GM08714 (cell line): ENCODE measurements around the gene LDLRAD3.

Source experiments
- H3K4me3 ChIP-seq: fragments of 200-500 bp; sonication (Bioruptor generic); 2 replicates; pipeline ENCODE4 v1.5.1; 2014; ENCODE audit warnings: mild to moderate bottlenecking, low read length, inconsistent platforms
- ZNF274 ChIP-seq: IDR thresholded peaks from 2 replicates; pipeline ENCODE4 v1.6.1; 2012; ENCODE audit warnings: mild to moderate bottlenecking, low read depth, low read length

Gene LDLRAD3

DNA sequence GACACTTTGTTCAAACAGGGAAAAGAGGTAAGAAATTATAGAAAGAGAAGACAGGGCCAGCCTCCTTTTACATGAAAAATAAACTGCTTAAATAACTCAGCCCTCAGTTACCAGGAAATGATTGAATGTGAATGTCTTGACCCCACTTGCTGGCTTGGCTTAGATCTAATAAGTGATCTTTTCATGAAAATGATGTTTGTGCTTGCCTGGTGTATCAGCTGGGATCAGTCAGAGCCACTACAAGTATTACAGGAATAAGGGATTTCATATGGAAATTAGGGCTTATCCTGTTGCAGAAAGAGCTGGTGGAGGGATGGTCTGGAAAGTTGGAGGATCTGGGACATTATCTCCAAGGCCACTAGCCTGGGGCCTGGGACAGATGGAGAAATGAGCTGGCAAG lies 293.5 kb downstream of the LDLRAD3 start:
- H3K4me3 ChIP-seq = no peak overlapping the region
- no peak for TF ChIP-seq ZNF274

DNA sequence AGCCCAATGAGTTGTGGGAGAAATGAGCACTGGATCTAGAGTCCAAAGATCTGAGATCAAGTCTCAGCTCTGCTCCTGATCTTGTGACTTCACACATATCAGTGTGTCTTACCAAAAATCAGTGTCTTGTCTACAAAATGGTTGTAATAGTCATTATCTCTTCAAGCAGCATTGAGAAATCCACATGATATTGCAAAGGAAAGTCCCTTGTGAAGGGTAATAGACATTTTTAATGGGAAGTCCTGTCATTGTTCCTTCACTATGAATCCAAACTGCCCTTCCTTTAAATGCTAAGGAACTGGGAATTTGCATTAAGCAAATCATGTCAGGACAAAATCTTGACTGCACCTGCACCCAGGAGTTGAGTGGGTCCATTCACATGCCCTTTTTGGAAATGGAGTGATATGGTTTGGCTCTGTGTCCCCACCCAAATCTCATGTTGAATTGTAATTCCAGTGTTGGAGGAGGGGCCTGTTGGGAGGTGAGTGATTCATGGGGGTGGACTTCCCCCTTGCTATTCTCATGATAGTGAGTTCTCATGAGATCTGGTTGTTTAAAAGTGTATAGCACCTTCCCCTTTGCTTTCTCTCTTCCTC lies 294.3 kb downstream of the LDLRAD3 start:
- no peak overlapping the region for H3K4me3 ChIP-seq
- TF ChIP-seq ZNF274 = no peak

DNA sequence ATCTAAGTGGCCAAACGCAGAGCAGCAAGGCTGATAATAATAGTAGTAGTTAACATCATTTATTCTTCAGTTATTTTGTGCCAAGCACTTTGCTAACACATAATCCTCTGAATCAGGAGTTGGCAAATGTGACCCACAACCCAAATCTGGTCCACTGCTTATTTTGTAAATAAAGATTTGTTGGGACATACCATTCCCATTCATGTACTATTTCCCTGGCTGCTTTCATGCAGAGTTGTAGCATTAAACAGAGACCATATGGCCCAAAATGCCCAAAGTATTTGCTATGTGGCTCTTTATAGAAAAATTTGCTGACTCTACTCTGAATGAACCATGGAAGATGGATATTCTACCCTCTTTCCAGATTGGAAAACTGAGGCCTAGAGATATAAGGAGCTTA lies 295.0 kb downstream of the LDLRAD3 start:
- no peak for TF ChIP-seq ZNF274
- no peak overlapping the region for H3K4me3 ChIP-seq

DNA sequence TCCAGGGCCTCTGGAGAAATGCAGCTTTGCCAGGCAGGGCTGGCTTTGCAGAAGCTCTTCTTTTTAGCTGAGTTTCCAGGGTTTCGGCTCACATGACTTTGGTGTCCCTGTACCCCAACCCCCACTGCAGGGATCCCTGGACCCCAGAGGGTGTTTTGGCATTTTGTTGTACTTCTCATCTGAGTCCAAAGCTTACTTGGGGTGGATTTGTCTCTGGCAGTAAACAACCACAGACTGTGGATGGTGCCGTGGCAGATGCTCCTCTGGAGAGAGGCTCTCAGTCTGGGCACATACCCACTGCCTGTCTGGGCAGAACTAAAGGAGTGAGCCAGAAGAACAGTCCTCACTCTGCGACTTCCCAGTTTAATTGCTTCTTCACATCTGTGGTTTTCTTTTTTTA lies 295.8 kb downstream of the LDLRAD3 start:
- no peak overlapping the region for H3K4me3 ChIP-seq
- TF ChIP-seq ZNF274 = no peak

DNA sequence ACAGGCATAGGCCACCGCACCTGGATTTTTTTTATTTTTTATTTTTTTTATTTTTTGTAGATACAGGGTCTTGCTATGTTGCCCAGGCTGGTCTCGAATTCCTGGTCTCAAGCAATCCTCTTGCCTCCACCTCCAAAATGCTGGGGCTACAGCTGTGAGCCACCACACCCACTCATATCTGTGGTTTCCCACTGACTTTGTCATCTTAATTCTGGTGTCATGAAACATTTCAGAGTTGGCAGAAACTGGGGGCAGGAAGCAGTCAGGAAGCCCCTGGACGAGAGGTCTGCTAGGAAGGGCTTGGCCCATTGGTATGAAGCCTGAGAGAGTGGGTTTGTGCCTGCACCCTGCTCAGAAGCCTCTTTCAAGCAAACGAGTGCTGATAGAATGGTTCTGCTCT lies 296.3 kb downstream of the LDLRAD3 start:
- H3K4me3 ChIP-seq = no peak overlapping the region
- no peak for TF ChIP-seq ZNF274

DNA sequence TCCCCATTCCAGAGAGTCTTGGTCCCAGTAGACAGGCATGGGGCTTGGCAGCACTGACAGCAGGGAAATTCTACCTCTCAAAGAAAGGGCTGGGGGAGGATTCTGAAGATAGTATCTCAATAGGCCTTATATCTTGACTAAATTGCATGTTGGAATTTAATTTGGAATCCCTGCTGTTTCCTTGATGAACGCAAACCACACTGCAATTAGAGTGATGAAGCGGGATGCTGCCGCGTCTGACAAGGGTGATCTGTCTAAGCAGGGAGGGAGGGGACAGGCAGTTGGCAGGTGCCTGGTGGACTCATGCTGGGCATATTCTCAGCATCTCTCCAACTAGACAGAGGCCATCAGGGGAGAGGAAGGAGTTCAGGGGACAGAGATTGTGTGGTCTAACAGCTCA lies 296.9 kb downstream of the LDLRAD3 start:
- no peak for TF ChIP-seq ZNF274
- no peak overlapping the region for H3K4me3 ChIP-seq

DNA sequence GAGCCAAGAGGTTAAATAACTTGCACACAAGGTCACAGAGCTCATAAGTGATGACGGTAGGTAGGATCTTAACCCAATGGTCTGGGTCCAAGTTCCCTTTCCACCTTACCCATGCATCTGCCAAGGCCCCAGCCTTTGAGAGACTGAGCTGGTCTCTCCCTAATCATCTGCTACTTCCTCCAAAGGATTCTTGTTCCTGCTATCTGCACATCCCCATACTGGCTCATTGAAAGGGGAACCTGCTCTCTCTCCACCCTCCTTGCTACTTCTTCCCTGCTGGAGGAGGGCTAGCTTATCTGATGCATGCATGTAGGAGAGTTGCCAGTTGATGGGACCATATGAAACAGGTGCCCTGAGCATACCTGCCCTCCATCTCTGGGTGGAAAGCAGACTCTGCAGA lies 297.6 kb downstream of the LDLRAD3 start:
- TF ChIP-seq ZNF274 = no peak
- H3K4me3 ChIP-seq = no peak overlapping the region

DNA sequence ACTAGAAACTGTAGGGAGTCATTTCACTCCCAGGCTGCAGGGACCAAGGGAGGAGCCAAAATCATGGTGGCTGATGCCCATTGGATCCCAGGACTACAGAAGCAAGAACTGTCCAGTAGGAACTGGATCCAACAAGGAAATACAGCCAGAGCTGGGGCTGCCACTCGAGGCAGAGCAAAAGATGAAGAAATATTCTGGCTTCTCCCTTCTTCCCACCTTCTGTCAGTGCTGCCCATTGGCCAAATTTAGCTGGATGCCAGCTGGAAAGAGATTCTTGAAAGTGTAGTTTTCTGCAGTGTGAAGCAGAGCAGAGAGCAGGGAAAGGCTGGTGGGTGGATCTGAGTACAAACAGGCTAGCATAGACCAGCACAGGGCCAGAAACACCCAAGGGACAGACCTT lies 299.8 kb downstream of the LDLRAD3 start:
- H3K4me3 ChIP-seq = no peak overlapping the region
- TF ChIP-seq ZNF274 = no peak

DNA sequence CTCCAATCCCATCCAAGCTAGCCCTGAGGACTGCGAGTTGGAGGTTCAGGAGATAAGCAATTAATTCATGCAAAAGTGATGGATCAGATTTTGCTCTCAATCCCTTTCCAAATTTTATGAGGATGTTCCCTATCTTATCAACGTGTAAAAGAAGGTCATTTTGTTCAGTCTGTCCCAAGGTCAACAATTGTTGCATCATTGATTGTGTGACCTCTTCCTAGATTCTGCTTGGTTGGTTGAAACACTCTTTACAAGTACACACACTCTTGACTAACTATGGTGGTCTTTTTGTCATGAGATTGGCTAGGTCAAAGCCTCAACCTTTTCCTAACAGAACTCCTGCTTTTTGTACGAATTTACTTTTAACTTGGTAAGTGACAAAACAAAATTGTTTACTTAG lies 303.6 kb downstream of the LDLRAD3 start:
- no peak overlapping the region for H3K4me3 ChIP-seq
- TF ChIP-seq ZNF274 = no peak

DNA sequence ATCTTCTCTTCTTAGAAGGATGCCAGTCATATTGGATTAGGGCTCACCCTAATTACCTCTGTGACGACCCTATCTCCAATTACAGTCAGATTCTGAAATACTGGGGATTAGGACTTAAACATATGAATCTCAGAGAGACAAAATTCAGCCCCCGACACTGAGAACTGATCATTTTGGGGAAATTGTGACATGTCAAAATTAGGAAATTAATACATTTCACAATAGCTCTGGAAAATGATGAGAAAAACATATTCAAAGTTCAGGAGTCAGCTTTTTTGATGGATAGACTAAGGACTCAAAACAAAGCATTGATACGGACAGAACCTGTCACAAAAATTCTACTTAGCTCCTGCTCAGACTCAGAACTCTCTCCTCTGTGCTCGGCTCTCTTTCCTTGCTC lies 304.6 kb downstream of the LDLRAD3 start:
- H3K4me3 ChIP-seq = no peak overlapping the region
- TF ChIP-seq ZNF274 = no peak

DNA sequence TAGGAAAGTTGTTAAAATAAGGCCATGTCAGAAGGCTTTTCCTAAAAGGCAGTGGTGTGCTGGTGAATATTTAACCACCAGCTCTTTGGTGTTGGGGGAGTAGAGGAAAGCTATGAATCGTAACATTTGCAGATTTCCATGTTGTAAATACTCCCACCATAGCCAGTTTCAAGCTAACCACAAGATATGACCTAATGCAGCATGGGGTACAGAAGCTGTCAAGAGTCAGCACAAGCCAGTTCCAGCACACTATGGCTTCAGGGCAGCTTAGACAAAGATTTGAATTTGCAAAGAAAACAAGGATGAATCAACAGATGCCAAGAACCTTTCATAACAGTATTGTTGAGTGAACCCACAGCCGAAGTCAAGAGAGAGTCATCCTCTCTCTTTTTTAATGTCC lies 305.4 kb downstream of the LDLRAD3 start:
- TF ChIP-seq ZNF274 = no peak
- H3K4me3 ChIP-seq = no peak overlapping the region

DNA sequence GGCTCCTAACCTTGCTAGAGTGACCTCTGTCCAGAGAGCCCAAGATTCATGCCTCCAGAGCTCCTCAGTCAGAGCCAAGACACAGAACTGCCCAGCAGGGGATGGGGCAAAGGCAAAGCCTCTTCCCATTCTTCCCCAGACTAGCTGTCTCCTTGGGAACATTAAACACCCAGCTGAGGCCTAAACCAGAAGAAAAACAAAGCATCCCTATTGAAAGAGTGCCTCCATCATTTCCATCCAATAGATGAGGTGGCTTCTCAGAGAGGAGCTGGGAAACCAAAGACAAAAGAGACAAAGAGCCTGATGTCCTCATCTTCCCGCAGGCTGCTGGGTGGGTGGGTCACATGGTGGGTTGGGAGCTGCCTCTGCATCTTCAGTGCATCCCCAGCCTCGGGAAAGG lies 308.0 kb downstream of the LDLRAD3 start:
- H3K4me3 ChIP-seq = no peak overlapping the region
- TF ChIP-seq ZNF274 = no peak

DNA sequence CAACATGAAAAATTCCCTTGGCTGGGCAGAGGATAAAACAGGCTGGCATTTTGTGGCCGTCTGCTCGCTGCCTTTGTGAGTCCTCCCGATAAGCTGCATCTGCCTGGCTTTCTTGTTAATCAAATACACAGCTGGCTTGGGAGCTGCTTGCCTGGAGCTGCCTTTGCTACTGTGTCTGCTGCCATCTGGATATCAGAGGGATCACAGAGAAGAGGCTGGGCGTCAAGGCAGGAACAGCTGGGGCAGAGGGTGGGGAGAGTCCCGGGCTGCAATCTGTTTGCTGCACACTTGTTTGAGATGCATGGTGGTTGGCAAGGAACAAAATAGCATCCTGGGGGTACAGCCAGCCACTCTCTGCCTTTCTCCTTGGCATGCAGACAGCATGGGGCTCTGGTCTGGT lies 309.4 kb downstream of the LDLRAD3 start:
- TF ChIP-seq ZNF274 = no peak
- H3K4me3 ChIP-seq = no peak overlapping the region

DNA sequence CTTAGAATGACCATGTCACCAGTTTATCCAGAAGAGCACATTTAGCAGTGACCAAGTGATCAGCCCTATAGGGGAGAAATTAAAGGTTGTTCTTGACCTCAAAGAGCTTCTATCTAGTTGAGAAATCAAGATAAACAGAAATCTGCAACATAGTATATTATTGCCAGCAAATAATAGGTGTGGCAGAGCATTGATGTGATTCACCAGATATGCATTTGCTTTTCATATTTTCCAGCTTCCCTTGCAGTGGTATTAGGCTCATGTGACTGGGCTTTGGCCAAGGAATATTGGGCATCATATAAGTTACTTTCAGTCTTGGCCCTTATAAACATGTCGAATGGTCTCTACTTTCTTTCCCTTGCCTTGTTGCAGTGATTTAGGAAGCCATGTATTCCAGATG lies 310.9 kb downstream of the LDLRAD3 start:
- H3K4me3 ChIP-seq = no peak overlapping the region
- TF ChIP-seq ZNF274 = no peak

DNA sequence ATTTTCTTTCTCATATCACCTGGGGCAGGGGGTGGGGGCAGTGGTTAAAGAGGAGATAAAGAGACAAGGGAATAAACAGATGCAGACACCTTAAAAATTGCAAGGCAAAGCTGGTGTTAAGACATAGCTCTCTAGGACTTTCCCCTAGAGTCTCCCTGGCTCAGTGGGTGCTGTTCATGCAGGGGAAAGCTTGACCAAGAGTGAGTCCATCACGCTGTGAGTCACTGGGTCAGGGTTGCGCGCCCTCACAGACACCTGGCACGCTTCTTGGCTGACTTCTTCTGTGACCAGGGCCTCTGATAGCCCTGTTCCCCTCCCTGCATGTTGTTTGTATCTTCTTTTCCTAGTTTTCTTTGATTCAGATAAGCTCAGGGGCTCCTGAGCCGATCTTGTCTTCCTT lies 313.5 kb downstream of the LDLRAD3 start:
- no peak for TF ChIP-seq ZNF274

DNA sequence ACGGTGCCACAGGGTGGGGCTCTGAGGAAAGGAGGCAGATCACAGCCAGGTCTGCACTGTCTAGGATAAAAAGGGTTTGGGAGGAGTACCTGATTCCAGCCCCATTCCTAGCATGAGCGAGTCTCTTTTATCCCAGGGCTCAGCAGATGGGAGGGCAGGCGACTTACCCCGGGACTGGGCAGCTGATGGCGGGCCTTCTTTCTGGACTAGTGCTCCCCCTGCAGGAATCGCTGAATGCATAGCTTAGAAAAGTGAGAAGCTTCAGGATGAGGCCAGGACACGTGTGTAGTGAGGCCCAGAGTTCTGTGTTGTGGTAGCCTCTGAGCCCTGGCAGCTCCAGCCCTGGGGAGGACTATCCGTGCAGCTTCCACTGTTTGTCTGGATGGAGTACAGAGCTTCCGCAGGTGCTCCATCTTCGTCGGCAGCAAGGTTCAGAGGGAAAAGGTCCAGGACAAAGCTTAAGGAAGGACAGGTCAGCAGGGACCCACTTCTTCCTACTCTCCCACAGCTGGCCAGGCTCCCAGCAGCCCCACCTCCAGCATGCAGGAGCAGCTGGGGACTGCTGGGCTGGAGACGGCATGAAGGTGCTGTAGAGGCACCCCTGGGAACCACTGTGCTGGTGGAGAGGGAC lies 315.0 kb downstream of the LDLRAD3 start:
- no peak for TF ChIP-seq ZNF274
- no peak overlapping the region for H3K4me3 ChIP-seq

More for the DNA sequence above, 313.5 kb downstream of the LDLRAD3 start:
- H3K4me3 ChIP-seq = no peak overlapping the region
